IPS-11a (cell line): ENCODE results near the gene ADGRL1.
"Not testable (repeated sequence)": the region's sequence is repeated elsewhere in the genome, so short reads cannot be mapped to it uniquely, and the experiment has no call there.

Experiments
- H3K4me3 ChIP-seq: one replicate; pipeline ENCODE4 v1.5.1; 2013; ENCODE audit warnings: low read depth, low read length, control low read depth

ADGRL1 gene

DNA sequence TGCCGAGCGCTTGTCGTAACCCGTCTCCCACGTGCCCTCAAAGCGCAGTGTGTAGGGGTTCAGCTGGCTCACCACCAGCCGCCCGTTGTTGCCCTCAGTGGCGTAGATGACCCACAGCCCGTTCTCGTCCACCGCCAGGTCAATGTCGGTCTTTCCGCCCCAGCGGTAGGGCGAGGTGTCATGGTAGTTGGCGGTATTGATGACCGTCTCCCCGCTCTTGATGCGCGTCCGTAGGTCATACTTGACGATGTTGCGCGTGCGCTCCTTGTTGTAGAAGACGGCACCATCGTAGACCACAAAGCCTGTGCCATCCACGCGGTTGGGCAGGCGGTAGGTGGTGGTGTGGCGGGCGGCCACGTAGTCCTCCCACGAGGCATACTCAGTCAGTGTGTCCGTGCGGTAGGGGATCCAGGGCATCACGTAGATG, 43.1 kb downstream of the ADGRL1 start:
- H3K4me3 ChIP-seq, result no peak overlapping the region

DNA sequence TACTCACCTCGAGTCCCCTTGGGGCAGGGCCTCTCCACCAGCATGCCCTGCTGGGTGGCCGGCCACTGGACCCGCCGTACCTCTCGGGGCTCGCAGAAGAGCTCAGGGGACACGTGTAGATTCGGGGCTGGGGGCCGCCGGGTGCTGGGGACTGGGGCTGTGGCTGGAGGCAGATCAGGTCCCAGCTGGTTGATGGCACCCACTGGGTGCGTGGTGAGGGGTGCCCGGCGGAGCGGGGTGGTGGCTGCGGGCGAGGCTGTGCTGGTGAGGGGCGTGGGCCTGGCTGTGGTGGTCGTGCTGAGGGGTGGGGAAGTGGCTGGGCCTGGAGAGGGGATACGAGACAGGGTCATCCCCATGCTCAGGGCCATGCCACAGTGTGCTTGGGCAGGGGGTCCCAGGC, 44.7 kb downstream of the ADGRL1 start:
- H3K4me3 ChIP-seq, result no peak overlapping the region

DNA sequence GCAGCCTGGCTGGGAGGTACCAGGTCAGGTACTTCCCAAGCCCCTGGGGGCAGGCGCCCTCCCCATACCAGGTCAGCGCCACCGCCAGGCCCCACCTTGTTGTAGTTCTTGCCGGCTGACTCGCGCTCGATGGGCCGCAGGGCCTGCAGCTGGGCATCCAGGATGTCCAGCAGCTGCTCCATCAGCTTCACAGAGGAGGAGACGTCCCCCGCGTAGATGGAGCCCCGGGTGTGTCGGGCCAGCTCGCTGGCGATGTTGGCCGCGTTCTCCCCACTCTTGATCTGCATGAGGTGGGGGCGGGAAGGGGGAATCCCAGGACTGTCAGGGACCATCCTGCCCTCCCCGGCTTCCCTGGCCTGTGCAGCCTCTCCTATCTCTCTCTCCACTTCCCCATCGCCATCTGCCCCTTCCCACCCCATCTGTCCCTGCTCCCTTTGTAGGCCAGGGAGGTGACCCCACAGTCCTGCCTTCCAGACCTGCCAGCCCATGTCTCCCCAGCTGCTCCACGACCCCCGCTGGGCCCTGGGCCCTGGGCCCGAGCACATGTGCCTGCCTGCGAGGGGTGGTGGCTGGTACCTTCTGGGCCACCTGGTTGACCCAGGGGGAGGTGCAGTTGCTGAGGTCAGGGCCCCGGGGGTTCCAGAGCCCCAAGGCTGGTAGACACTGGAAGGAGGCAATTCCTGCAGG, 45.8 kb downstream of the ADGRL1 start:
- no peak overlapping the region for H3K4me3 ChIP-seq

- H3K4me3 ChIP-seq, result no peak overlapping the region
Observed at GRCh38 chr19:14159059-14159458, 46.9 kb downstream of the ADGRL1 start.

GRCh38 chr19:14158276-14159023, 47.5 kb downstream of the ADGRL1 start:
- H3K4me3 ChIP-seq, result no peak overlapping the region

DNA sequence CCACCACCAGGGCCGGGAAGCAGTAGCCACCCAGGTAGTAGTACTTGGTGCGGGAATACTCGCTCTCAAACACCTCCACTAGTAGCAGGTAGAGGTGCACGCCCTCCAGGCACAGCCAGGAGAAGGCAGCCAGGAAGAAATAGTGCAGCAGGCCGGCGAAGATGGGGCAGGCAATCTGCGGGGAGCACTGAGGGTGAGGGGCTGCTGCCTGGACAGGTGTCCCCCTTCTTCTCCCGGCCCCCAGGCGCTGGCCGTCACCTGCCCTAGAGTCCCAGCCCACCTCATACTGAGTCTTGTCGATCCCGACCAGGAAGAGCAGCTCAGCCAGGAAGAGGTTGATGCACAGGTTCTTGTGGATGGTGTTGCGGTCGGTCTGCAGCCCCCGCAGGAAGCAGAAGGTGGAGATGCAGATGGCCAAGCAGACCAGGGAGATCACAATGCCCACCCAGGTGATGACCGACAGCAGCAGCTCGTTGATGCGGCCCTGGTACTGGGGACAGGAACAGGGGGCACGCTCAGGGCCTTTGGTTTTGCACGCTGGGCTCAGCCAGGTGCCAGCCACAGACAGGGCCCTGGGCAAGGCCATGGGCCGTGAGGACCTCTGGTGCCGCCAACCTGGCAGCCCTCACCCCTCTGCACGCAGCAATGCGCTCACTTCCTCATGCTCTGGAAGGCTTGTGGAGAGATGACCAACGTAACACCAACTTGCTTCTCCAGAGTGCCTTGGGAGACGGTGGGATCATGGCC, 48.8 kb downstream of the ADGRL1 start:
- no peak overlapping the region for H3K4me3 ChIP-seq

GRCh38 chr19:14156122-14156521, 49.8 kb downstream of the ADGRL1 start:
- H3K4me3 ChIP-seq, result no peak overlapping the region

- H3K4me3 ChIP-seq, result no peak overlapping the region
Observed at GRCh38 chr19:14155371-14155770, 50.6 kb downstream of the ADGRL1 start.

DNA sequence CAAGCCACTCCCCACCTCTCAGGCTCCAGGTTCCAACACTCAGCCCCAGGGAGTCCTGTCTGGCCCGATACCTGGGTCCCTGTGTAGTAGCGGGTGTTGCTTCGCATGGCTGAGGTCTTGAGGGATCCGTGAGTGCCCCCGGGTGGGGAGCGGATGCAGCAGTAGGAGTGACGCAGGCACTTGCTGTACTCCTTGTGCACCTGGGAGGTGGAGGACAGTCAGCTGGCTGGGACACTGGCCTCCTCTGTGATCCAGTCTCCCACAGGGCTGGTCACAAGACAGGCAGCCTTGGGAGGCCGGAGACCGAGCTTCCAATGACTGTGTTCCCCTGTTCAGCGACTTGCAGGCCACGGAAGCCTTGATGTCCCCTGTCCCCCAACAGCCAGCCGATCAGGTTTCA, 53.3 kb downstream of the ADGRL1 start:
- no peak overlapping the region for H3K4me3 ChIP-seq

- H3K4me3 ChIP-seq, result no peak overlapping the region
Observed at GRCh38 chr19:14150770-14151661, 55.0 kb downstream of the ADGRL1 start.

DNA sequence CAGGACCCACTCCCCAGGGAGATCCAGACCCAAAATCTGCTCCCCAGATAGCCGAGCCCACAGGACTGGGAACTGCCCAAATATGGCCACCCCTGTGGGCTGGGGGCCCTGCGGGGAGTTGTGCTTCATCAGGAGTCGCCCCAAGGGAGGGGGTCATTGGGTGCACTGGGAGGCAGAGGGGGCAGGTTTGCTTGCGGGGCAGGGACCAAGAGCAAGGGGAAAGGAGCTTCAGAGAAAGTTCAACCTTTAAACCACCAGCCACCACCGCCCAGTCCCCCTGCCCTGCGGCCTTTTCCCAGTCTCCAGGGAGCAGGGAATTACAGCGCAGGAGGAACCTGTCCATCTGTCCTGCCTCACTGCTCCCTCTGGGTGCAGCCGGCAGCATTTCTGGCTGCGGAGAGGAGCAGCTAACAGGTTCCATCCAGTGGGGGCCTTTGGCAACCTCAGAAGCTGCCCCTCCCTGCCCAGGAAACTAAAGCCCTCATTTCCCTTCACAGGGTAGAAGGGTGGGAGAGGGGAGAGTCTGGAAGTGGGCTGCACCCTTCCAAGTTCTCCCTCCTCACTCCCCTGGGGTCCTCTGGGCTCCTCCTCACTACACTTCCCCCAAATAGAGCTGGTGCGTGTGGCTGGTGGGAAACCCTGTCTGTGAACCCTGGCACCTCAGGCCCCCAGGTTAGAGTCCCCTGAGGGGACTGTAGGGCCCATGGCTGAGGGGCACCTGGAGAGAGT, 55.8 kb downstream of the ADGRL1 start:
- no peak overlapping the region for H3K4me3 ChIP-seq

DNA sequence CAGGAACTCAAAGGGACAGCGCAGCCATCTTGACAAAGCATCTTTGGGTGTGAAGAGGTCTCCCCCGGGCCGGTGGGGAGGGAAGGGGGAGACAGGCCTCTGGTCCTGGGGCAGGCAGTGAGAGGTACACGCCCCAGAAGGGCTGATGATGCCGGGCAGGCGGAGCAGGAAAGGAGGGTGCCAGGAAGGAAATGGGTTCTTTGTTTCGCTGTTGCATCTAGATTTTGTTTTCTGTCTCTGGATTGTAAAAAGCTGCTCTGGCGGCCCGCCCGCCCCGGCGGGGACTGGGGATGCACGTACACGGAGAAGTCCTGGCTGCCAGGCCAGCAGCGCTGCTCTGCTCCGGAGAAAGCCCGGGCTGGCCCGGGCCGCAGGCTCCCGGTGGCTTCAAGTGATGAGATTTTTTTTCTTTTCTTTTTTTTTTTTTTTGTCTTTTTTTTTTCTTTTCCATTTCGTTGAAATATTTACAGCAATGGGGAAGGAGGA, 56.4 kb downstream of the ADGRL1 start:
- H3K4me3 ChIP-seq, result no peak overlapping the region

- H3K4me3 ChIP-seq, result no peak overlapping the region
Observed at GRCh38 chr19:14148751-14149410, 57.1 kb downstream of the ADGRL1 start.

DNA sequence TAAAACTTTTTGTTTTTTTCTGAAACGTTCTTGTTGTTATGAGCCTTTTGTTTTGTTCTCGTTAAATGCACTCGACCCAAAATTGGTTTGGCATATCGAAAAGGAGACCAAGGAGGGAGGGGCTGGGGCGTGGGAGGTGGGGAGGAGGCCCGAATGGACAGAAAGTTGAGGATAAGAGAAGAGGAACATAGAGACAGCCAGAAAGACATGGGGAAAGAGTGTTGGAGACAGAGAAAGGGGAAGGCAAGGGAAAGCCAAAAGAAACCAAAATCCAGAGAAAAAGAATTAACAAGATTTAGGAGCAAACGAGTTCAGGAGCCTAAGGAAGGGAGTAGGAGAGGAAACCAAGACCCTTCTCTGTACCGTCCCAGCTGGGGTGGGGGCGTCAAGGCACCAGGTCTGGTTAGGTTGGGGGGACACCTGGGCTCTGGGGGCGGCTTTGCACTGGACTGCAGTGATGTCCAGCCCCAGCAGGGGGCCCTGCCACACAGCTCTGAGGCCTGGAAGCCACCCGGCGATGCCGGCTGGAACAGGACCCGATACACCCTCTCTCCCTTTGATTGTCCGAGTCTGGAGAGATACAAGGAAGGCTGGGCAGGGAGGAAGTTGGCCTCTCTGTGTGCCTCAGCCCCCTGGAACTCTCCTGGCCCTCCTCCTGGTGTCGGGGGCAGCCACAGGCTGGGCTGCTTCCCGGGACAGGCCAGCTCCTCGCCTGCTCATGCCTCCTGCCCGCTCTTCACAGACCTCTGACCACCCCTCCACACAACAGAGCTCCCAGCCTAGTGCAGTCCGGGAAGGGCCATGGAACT, 58.0 kb downstream of the ADGRL1 start:
- H3K4me3 ChIP-seq, result no peak overlapping the region

- H3K4me3 ChIP-seq, result no peak overlapping the region
Observed at GRCh38 chr19:14146789-14147216, 59.2 kb downstream of the ADGRL1 start.

GRCh38 chr19:14146169-14146568, 59.8 kb downstream of the ADGRL1 start:
- H3K4me3 ChIP-seq, result not testable (repeated sequence)

DNA sequence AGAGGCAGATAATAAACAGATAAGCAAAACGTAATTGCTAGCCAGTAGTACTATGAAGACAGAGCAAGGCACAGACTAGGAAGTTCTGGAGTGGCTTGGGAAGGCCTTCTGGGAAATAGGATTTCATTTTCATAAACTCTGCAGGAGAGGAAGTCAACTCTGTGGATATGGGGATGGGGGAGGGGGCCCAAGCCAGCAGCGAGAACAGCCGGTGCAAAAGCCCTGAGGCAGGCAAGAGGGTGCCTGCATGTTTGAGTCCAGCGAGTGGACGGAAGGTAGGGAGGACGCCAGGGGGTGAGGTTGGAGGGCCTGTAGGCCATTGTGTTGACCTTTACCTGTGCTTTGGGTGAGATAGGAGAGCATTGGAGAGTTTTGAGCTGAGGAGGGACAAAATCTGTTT, 60.6 kb downstream of the ADGRL1 start:
- H3K4me3 ChIP-seq, result no peak overlapping the region
